A549 (cell line): ENCODE measurements around the gene GPR17. TPM values are rescaled to one million over a fixed set of nuclear protein-coding genes. Genes with fewer than 3 reads are reported as not detected.

ENCODE experiments used
- ATAC-seq, 2 experiments: fragments of 200-7000 bp in 1 of 2; fragments of >200 bp in 1 of 2; cut with Nextera tagmentation in 1 of 2; cut with Tn5 transposase in 1 of 2; 3 replicates each; pipeline versions ENCODE4 v1.8.0 to v1.9.1; 2018 to 2020; ENCODE audit warnings: mild to moderate bottlenecking in 1 of 2, moderate library complexity in 1 of 2
- CTCF ChIA-PET: fragments of 300-600 bp; sonication (Branson Sonifier 250); formaldehyde crosslinking; extraction: SDS; loops from one replicate; lab custom pipeline; 2021; ENCODE audit warnings: antibody characterized with exemption, inconsistent platforms; lab: Yijun Ruan, JAX
- POLR2A ChIA-PET: fragments of 350-600 bp; formaldehyde crosslinking; extraction: SDS; loops from one replicate; lab custom pipeline; 2021; ENCODE audit warnings: antibody characterized with exemption, inconsistent platforms; lab: Yijun Ruan, JAX
- DNase-seq, 2 experiments: peaks; one replicate each; pipeline versions ENCODE4 v3.0.0 to v3.0.0-alpha.2; 2011 to 2016; ENCODE audit warnings: low read depth in 1 of 2, low spot score in 1 of 2
- FAIRE-seq: peaks from 2 replicates; lab custom pipeline; 2011; peaks lifted over from hg19 to GRCh38; lab: Jason Lieb, UNC
- H3K27ac ChIP-seq, 2 experiments: fragments of >200 bp; sonication (Bioruptor Twin); formaldehyde crosslinking; 3 replicates each; pipeline ENCODE4 v1.5.1; 2016 to 2017
- H3K4me1 ChIP-seq: fragments of >200 bp; sonication (Bioruptor Twin); formaldehyde crosslinking; 3 replicates; pipeline ENCODE4 v1.6.1; 2016
- H3K4me2 ChIP-seq: fragments of >200 bp; sonication (Bioruptor Twin); formaldehyde crosslinking; 3 replicates; pipeline ENCODE4 v1.6.1; 2016
- H3K4me3 ChIP-seq: fragments of >200 bp; sonication (Bioruptor Twin); formaldehyde crosslinking; 3 replicates; pipeline ENCODE4 v1.5.1; 2016
- H3K9me3 ChIP-seq: fragments of >200 bp; sonication (Bioruptor Twin); formaldehyde crosslinking; 3 replicates; pipeline ENCODE4 v1.6.1; 2016
- CBX2 ChIP-seq: fragments of 200-600 bp; sonication (generic); IDR thresholded peaks from 2 replicates; pipeline ENCODE4 v1.6.1; 2016; ENCODE audit warnings: low read depth, mild to moderate bottlenecking, borderline replicate concordance
- CBX8 ChIP-seq: fragments of 200-600 bp; sonication (generic); IDR thresholded peaks from 2 replicates; pipeline ENCODE4 v1.6.1; 2016
- EHMT2 ChIP-seq: fragments of 200-600 bp; sonication (generic); IDR thresholded peaks from 2 replicates; pipeline ENCODE4 v1.6.1; 2016; ENCODE audit warnings: antibody characterized with exemption, low read depth, mild to moderate bottlenecking, moderate library complexity
- ESRRA ChIP-seq: fragments of 150-350 bp; IDR thresholded peaks from 2 replicates; pipeline ENCODE4 v1.6.1; 2014; ENCODE audit warnings: mild to moderate bottlenecking, low read length, borderline replicate concordance
- FOSB ChIP-seq: fragments of 250-450 bp; sonication (Bioruptor Pico); IDR thresholded peaks from 2 replicates; pipeline ENCODE4 v1.5.0; 2020; ENCODE audit warnings: mild to moderate bottlenecking, moderate library complexity
- HES2 ChIP-seq: fragments of >200 bp; sonication (Bioruptor Twin); formaldehyde crosslinking; IDR thresholded peaks from 2 replicates; pipeline ENCODE4 v1.6.1; 2016
- JUNB ChIP-seq: fragments of >200 bp; sonication (Bioruptor Twin); formaldehyde crosslinking; IDR thresholded peaks from 2 replicates; pipeline ENCODE4 v1.6.1; 2016
- KDM1A ChIP-seq: fragments of 200-600 bp; sonication (generic); IDR thresholded peaks from 2 replicates; pipeline ENCODE4 v1.6.1; 2016; ENCODE audit warnings: low read depth, mild to moderate bottlenecking
- NFE2L2 ChIP-seq: fragments of 150-350 bp; conservative IDR thresholded peaks from 2 replicates; pipeline ENCODE4 v1.6.1; 2014; ENCODE audit warnings: low read length
- POLR2A ChIP-seq: IDR thresholded peaks from 2 replicates; pipeline ENCODE4 v1.6.1; 2012; ENCODE audit warnings: mild to moderate bottlenecking, low read length
- RFX5 ChIP-seq: fragments of 450-650 bp; IDR thresholded peaks from 2 replicates; pipeline ENCODE4 v1.7.1; 2014; ENCODE audit warnings: antibody characterized with exemption, mild to moderate bottlenecking, moderate library complexity
- SREBF2 ChIP-seq: fragments of 450-650 bp; IDR thresholded peaks from 2 replicates; pipeline ENCODE4 v1.6.1; 2014; ENCODE audit warnings: mild to moderate bottlenecking, moderate library complexity
- TP53 ChIP-seq: fragments of 250-450 bp; sonication (Bioruptor Pico); IDR thresholded peaks from 2 replicates; pipeline ENCODE4 v1.5.0; 2021; ENCODE audit warnings: mild to moderate bottlenecking, moderate library complexity
- WGBS: methylation state at CpG from one replicate; pipeline ENCODE4 v1.1.6; 2017; ENCODE audit errors: missing lambda C conversion rate; 5-methylcytosine and 5-hydroxymethylcytosine counted together
- polyA plus RNA-seq, 4 experiments: library from polyadenylated mRNA; depleted of rRNA in 3 of 4; stranded (reverse); fragments of >200 nt; fragmentation: RNase III in 1 of 4; extraction: RNeasy Plus Mini Kit Qiagen cat#74134 plus additional on column Dnase treatment in 1 of 4; gene quantifications; 2 replicates in 3 of 4; 3 replicates in 1 of 4; pipeline ENCODE4 v1.2.3, GENCODE V29; 2011 to 2017
- TF ChIP-seq, protein P1 (sequence below): fragments of >200 bp; sonication (Bioruptor Twin); formaldehyde crosslinking; IDR thresholded peaks from 3 replicates; pipeline ENCODE4 v1.5.1; 2016
- TF ChIP-seq, protein P2 (sequence below): fragments of >200 bp; sonication (Bioruptor Twin); formaldehyde crosslinking; IDR thresholded peaks from 3 replicates; pipeline ENCODE4 v1.6.1; 2016
- TF ChIP-seq, protein P3 (sequence below): IDR thresholded peaks from 2 replicates; pipeline ENCODE4 v1.6.1; 2012; ENCODE audit warnings: low read depth, borderline replicate concordance

Gene GPR17
- polyA plus RNA-seq, 2 of the 4 experiments (the other 2 are of a cell fraction), result not detected

- Histone ChIP-seq H3K4me1 (peaks cover 15% of the 10 kb centered on the region), H3K9me3 (no peaks in the 10 kb centered on the region), H3K27ac (no peak overlapping the region), H3K4me2 (no peak overlapping the region), H3K4me3 (no peak overlapping the region)
- TF ChIP-seq, protein P1, sequence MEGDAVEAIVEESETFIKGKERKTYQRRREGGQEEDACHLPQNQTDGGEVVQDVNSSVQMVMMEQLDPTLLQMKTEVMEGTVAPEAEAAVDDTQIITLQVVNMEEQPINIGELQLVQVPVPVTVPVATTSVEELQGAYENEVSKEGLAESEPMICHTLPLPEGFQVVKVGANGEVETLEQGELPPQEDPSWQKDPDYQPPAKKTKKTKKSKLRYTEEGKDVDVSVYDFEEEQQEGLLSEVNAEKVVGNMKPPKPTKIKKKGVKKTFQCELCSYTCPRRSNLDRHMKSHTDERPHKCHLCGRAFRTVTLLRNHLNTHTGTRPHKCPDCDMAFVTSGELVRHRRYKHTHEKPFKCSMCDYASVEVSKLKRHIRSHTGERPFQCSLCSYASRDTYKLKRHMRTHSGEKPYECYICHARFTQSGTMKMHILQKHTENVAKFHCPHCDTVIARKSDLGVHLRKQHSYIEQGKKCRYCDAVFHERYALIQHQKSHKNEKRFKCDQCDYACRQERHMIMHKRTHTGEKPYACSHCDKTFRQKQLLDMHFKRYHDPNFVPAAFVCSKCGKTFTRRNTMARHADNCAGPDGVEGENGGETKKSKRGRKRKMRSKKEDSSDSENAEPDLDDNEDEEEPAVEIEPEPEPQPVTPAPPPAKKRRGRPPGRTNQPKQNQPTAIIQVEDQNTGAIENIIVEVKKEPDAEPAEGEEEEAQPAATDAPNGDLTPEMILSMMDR, result no peak
- TF ChIP-seq NFE2L2 (no peak), JUNB (no peak), TP53 (no peak), RFX5 (no peak), SREBF2 (no peak), KDM1A (no peak), ESRRA (no peak), CBX8 (no peak), FOSB (CRISPR knock-in tag) (no peak)
- TF ChIP-seq, protein P2, sequence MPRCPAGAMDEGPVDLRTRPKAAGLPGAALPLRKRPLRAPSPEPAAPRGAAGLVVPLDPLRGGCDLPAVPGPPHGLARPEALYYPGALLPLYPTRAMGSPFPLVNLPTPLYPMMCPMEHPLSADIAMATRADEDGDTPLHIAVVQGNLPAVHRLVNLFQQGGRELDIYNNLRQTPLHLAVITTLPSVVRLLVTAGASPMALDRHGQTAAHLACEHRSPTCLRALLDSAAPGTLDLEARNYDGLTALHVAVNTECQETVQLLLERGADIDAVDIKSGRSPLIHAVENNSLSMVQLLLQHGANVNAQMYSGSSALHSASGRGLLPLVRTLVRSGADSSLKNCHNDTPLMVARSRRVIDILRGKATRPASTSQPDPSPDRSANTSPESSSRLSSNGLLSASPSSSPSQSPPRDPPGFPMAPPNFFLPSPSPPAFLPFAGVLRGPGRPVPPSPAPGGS, result no peak
- FAIRE-seq (no peak), ATAC-seq (no peak), DNase-seq (no peak)
- POLR2A ChIA-PET, result no interaction called here
- WGBS, result 86% methylated on average over 17 of the region's 17 CpGs
- CTCF ChIA-PET, result interaction anchor here (1.5 kb wide), 1 partner anchor 15 kb away, joined by 4 read pairs; no protein-coding TSS in a partner anchor
These were observed 11.2 kb upstream of the GPR17 start for GRCh38 chr2:127634626-127635379.

DNA sequence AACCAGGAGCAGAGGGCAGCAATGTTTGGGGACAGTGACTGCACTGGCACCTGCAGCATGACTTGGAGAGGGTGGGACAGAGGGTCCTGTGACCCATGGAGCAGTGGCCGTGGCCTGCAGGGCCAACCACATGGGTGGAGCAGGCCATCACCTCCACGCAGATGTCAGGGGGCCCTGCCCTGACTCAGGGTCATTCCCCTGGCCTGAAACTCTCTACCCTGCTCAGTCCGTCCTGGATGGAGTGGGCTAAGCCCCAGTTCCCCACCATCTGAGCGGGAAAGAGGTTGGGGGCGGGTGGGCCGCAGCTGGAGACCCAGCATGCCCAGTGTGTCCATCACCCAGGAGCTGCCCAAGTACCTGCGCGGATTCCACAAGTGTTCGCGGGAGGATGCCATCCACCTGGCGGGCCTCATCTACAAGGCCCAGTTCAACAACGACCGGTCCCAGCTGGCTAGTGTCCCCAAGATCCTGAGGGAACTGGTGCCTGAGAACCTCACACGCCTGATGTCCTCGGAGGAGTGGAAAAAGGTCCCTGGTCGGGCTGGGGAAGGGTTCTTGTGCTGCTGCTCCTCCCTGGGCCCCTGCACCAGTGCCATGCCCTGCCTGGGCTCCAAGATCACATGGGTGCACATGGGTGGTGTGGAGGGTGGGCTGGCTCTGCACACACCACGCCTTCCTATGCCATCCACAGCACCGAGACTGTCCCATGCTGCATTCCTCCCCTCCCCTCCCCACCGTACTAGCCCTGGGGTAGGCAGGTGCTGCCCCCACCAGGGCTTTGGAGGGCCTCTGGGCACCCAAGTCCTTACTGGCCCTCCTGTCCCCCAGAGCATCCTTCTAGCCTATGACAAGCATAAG lies 10.3 kb upstream of the GPR17 start:
- no peak for ATAC-seq
- TF ChIP-seq, protein P2, result no peak
- TF ChIP-seq JUNB, result no peak
- no peak for TF ChIP-seq ESRRA
- TF ChIP-seq HES2, result no peak
- TF ChIP-seq, protein P1, result no peak
- TF ChIP-seq EHMT2, result no peak
- no peak for TF ChIP-seq RFX5
- TF ChIP-seq FOSB (CRISPR knock-in tag), result no peak
- TF ChIP-seq, protein P3, sequence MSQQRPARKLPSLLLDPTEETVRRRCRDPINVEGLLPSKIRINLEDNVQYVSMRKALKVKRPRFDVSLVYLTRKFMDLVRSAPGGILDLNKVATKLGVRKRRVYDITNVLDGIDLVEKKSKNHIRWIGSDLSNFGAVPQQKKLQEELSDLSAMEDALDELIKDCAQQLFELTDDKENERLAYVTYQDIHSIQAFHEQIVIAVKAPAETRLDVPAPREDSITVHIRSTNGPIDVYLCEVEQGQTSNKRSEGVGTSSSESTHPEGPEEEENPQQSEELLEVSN, result no peak
- TF ChIP-seq POLR2A, result no peak
- no peak for TF ChIP-seq CBX2
- H3K4me1 ChIP-seq, result peaks cover 15% of the 10 kb centered on the region
- FAIRE-seq, result no peak
- 90% methylated on average over 16 of the region's 19 CpGs for WGBS
- no peak for DNase-seq
- no peak overlapping the region for H3K27ac ChIP-seq
- ChIA-PET CTCF (interaction anchor here (1.2 to 6.4 kb wide), 2 partner anchors 15 to 45 kb away, joined by 4 to 44 read pairs; no protein-coding TSS in a partner anchor), POLR2A (no interaction called here)
- no peaks in the 10 kb centered on the region for H3K9me3 ChIP-seq
- H3K4me3 ChIP-seq, result no peak overlapping the region
- no peak overlapping the region for H3K4me2 ChIP-seq
